Transverse colon (tissue), 3 donors: ENCODE results near the gene PEAR1.

Experiments used
- POLR2A ChIP-seq: fragments of 450-650 bp; IDR thresholded peaks from one replicate; pipeline ENCODE4 v1.6.1; 2016; ENCODE audit warnings: antibody characterized with exemption, mild to moderate bottlenecking, moderate library complexity
- TF ChIP-seq, protein P1 (sequence below), 5 experiments: fragments of 200-600 bp in 3 of 5; fragments of 450-650 bp in 2 of 5; sonication (generic) in 3 of 5; IDR thresholded peaks; 1 replicate in 2 of 5; 2 replicates in 3 of 5; pipeline ENCODE4 v1.5.1; 2016 to 2017; ENCODE audit warnings: antibody characterized with exemption in 5 of 5, inconsistent platforms in 3 of 5, mild to moderate bottlenecking in 2 of 5, moderate library complexity in 1 of 5

DNA sequence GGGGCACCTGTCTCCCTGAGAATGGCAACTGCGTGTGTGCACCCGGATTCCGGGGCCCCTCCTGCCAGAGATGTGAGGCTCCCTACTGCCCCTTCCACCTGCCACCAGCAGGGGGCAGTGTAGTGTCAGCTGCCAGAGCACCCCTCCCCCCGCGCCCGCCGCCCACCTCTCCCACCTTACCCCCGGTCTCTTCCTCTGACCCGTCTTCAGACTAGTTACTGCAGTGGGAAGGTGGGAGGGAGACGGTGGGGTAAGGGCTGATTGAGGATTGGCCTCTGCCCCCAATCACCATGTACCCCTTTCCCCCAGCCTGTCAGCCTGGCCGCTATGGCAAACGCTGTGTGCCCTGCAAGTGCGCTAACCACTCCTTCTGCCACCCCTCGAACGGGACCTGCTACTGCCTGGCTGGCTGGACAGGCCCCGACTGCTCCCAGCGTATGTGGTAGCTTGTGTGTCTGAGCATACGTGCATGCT is 16.8 kb downstream of the PEAR1 start:
- TF ChIP-seq, protein P1, sequence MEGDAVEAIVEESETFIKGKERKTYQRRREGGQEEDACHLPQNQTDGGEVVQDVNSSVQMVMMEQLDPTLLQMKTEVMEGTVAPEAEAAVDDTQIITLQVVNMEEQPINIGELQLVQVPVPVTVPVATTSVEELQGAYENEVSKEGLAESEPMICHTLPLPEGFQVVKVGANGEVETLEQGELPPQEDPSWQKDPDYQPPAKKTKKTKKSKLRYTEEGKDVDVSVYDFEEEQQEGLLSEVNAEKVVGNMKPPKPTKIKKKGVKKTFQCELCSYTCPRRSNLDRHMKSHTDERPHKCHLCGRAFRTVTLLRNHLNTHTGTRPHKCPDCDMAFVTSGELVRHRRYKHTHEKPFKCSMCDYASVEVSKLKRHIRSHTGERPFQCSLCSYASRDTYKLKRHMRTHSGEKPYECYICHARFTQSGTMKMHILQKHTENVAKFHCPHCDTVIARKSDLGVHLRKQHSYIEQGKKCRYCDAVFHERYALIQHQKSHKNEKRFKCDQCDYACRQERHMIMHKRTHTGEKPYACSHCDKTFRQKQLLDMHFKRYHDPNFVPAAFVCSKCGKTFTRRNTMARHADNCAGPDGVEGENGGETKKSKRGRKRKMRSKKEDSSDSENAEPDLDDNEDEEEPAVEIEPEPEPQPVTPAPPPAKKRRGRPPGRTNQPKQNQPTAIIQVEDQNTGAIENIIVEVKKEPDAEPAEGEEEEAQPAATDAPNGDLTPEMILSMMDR (IDR thresholded peaks at IDR 0.05) = peak; percentile 65 to 90 (median 78)
- no peak for TF ChIP-seq POLR2A
